NCI-H187 (cell line): ENCODE results near the gene CTSF.
"Not testable (repeated sequence)": the region's sequence is repeated elsewhere in the genome, so short reads cannot be mapped to it uniquely, and the experiment has no call there.

ENCODE experiments used
- DNase-seq, 2 experiments: peaks; one replicate each; lab custom pipeline; 2025; lab: John Stamatoyannopoulos, UW

CTSF gene

GRCh38 chr11:66559142-66559865 is 9.1 kb downstream of the CTSF start:
- DNase-seq, result no peak

- no peak for DNase-seq
Measured at GRCh38 chr11:66557733-66558326, 10.6 kb downstream of the CTSF start.

GRCh38 chr11:66556086-66556485 is 12.3 kb downstream of the CTSF start:
- DNase-seq, result peak in 1 of 2 experiments; percentile 11

- DNase-seq, result no peak
Measured at GRCh38 chr11:66555416-66555815, 13.0 kb downstream of the CTSF start.

GRCh38 chr11:66554602-66555001 is 13.8 kb downstream of the CTSF start:
- no peak for DNase-seq

GRCh38 chr11:66550887-66551286 is 17.5 kb downstream of the CTSF start:
- no peak for DNase-seq

GRCh38 chr11:66549696-66550095 is 18.7 kb downstream of the CTSF start:
- no peak for DNase-seq

- DNase-seq, result no peak
Measured at GRCh38 chr11:66548774-66549630, 19.4 kb downstream of the CTSF start.

GRCh38 chr11:66548041-66548440 is 20.4 kb downstream of the CTSF start:
- DNase-seq, result no peak

GRCh38 chr11:66547662-66548009 is 20.8 kb downstream of the CTSF start:
- DNase-seq, result no peak

- DNase-seq, result no peak
Measured at GRCh38 chr11:66546966-66547661, 21.3 kb downstream of the CTSF start.

GRCh38 chr11:66546368-66546965 is 21.9 kb downstream of the CTSF start, which contains the start of gene ACTN3:
ACTN3 (plus strand) TSS chr11:66546903; CDS start chr11:66546938, 35 bp downstream.
- DNase-seq, result no peak

- DNase-seq, result peak; percentile 89 to 91
Measured at GRCh38 chr11:66545701-66546367, 22.6 kb downstream of the CTSF start, which contains the start of gene ZDHHC24. ZDHHC24 (minus strand) TSS chr11:66546048; CDS start chr11:66546003, 45 bp downstream.

GRCh38 chr11:66544952-66545351 is 23.5 kb downstream of the CTSF start:
- not testable (repeated sequence) for DNase-seq

GRCh38 chr11:66543263-66544107 is 24.9 kb downstream of the CTSF start:
- DNase-seq, result no peak

GRCh38 chr11:66542362-66542761 is 26.0 kb downstream of the CTSF start:
- DNase-seq, result no peak

GRCh38 chr11:66541892-66542291 is 26.5 kb downstream of the CTSF start:
- DNase-seq, result no peak

GRCh38 chr11:66540598-66540997 is 27.8 kb downstream of the CTSF start:
- not testable (repeated sequence) for DNase-seq

GRCh38 chr11:66539870-66540213 is 28.6 kb downstream of the CTSF start:
- DNase-seq, result no peak

GRCh38 chr11:66539170-66539869 is 29.1 kb downstream of the CTSF start:
- no peak for DNase-seq
